Stomach (tissue), 9 donors: Measurements from ENCODE around the gene TRAF3IP1. TPM values are rescaled to one million over a fixed set of nuclear protein-coding genes. Genes with fewer than 3 reads are reported as not detected.
"Not testable (repeated sequence)": the region's sequence is repeated elsewhere in the genome, so short reads cannot be mapped to it uniquely, and the experiment has no call there.

Experiments
- DNase-seq, 2 donors: peaks; one replicate each; pipeline versions ENCODE4 v3.0.0 to v3.0.0-alpha.2; 2013 to 2019
- H3K27ac ChIP-seq, 5 donors: fragments of 200-600 bp in 4 of 5; sonication (generic) in 4 of 5; one replicate each; pipeline ENCODE4 v1.5.1; 2013 to 2019; ENCODE audit warnings: mild to moderate bottlenecking in 1 of 5, moderate library complexity in 1 of 5
- H3K27me3 ChIP-seq, 3 donors: fragments of 200-600 bp; sonication (generic); one replicate each; pipeline ENCODE4 v1.5.1; 2017 to 2019; ENCODE audit warnings: mixed run types in 1 of 3
- H3K36me3 ChIP-seq, 4 donors: fragments of 200-600 bp; sonication (generic); 1 replicate in 3 of 4; 2 replicates in 1 of 4; pipeline ENCODE4 v1.5.1; 2016 to 2019
- H3K4me1 ChIP-seq, 4 donors: fragments of 200-600 bp; sonication (generic); one replicate each; pipeline ENCODE4 v1.5.1; 2016 to 2019
- H3K4me3 ChIP-seq, 4 donors: fragments of 200-600 bp; sonication (generic) in 3 of 4; one replicate each; pipeline ENCODE4 v1.5.1; 2016 to 2019; ENCODE audit warnings: mild to moderate bottlenecking in 1 of 4
- H3K9me3 ChIP-seq, 4 donors: fragments of 200-600 bp; sonication (generic); one replicate each; pipeline ENCODE4 v1.5.1; 2016 to 2019
- EP300 ChIP-seq: sonication (generic); formaldehyde crosslinking; IDR thresholded peaks from one replicate; pipeline ENCODE4 v1.6.1; 2017; ENCODE audit warnings: antibody characterized with exemption
- POLR2A ChIP-seq, 4 donors: fragments of 450-650 bp; IDR thresholded peaks; one replicate each; pipeline ENCODE4 v1.6.1; 2016; ENCODE audit warnings: antibody characterized with exemption in 4 of 4, control low read depth in 2 of 4, mild to moderate bottlenecking in 1 of 4, moderate library complexity in 1 of 4
- POLR2AphosphoS5 ChIP-seq, 3 donors: sonication (generic); formaldehyde crosslinking; IDR thresholded peaks; one replicate each; pipeline ENCODE4 v1.6.1; 2016; ENCODE audit warnings: antibody characterized with exemption in 3 of 3
- WGBS, 5 donors: extraction: QIAGEN DNeasy Blood & Tissue Kit in 3 of 5; methylation state at CpG; one replicate each; pipeline versions ENCODE4 v1.1.5 to v1.1.7; 2013 to 2018; 5-methylcytosine and 5-hydroxymethylcytosine counted together
- intact Hi-C: fragments of 100-400 bp; cut with DNase I; formaldehyde crosslinking; loops from one replicate; pipeline ENCODE4 v1.15.1; 2023; ENCODE audit warnings: low total_unique reads
- polyA plus RNA-seq, 3 donors: library from polyadenylated mRNA; stranded (reverse); fragments of 200-250 nt; gene quantifications; one replicate each; pipeline ENCODE4 v1.2.3, GENCODE V29; 2013
- total RNA-seq, 5 donors: library from RNA; depleted of rRNA; stranded (reverse); fragments of >200 nt; gene quantifications; one replicate each; pipeline versions ENCODE4 v1.1.0 to v1.2.3, GENCODE V29; 2014 to 2016
- TF ChIP-seq, protein P1 (sequence below), 7 experiments: fragments of 450-650 bp in 4 of 7; fragments of 200-600 bp in 3 of 7; sonication (generic) in 3 of 7; IDR thresholded peaks; one replicate each; pipeline ENCODE4 v1.5.1; 2016 to 2019; ENCODE audit warnings: antibody characterized with exemption in 7 of 7, control low read depth in 2 of 7, mild to moderate bottlenecking in 1 of 7
- donor health status: healthy with polysubstance abuse.
- donor health status: Bipolar disorder and iron deficiency.
- donor health status: healthy.

TRAF3IP1 gene
- total and polyA plus RNA-seq, 8 donors: 0.58 to 21.1 (median 10.8) TPM

DNA sequence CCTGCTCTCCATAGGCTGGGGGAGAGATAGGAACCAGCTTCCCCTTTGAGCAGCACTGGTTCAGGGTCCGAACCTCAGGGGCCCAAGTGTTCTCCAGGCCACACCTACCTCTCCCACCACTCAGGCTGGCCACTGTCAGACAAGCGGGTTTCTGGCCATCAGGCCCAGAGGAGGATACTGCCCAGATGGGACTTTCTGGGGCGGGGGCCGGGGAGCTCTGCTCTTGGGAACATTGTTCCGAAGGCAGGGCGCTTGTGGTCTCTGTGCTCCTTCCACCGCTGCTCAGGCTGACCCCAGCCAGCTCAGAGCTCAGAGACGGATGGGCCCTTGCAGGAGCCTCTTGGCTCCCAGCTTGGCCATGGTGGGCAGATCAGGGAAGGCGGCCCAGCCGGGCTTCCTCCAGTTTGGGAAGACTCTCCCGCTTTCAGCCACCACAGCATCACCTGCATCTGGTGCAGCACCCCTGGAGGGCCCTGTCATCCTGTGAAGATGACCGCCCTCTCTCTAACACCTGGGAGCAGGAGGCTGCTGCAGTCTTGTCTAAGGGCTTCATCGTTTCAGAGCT, 5.2 kb upstream of the TRAF3IP1 start:
- DNase-seq: no peak
- no peak for TF ChIP-seq POLR2A (IDR thresholded peaks at IDR 0.05)
- TF ChIP-seq EP300: no peak
- TF ChIP-seq, protein P1, sequence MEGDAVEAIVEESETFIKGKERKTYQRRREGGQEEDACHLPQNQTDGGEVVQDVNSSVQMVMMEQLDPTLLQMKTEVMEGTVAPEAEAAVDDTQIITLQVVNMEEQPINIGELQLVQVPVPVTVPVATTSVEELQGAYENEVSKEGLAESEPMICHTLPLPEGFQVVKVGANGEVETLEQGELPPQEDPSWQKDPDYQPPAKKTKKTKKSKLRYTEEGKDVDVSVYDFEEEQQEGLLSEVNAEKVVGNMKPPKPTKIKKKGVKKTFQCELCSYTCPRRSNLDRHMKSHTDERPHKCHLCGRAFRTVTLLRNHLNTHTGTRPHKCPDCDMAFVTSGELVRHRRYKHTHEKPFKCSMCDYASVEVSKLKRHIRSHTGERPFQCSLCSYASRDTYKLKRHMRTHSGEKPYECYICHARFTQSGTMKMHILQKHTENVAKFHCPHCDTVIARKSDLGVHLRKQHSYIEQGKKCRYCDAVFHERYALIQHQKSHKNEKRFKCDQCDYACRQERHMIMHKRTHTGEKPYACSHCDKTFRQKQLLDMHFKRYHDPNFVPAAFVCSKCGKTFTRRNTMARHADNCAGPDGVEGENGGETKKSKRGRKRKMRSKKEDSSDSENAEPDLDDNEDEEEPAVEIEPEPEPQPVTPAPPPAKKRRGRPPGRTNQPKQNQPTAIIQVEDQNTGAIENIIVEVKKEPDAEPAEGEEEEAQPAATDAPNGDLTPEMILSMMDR (IDR thresholded peaks at IDR 0.05): no peak
- TF ChIP-seq POLR2AphosphoS5 (IDR thresholded peaks at IDR 0.05): no peak
- Histone ChIP-seq H3K36me3 (no peaks in the 10 kb centered on the region), H3K27ac (no peak overlapping the region), H3K9me3 (no peaks in the 10 kb centered on the region), H3K27me3 (peaks cover 0 to 4% (median 0%) of the 10 kb centered on the region in 3 donors), H3K4me3 (no peak overlapping the region), H3K4me1 (peaks cover 7 to 10% (median 8%) of the 10 kb centered on the region in 4 donors)
- WGBS, 5 donors: 93 to 98% (median 96%) methylated on average over 7 to 13 of the region's 13 CpGs
- intact Hi-C loops: no loop called here

DNA sequence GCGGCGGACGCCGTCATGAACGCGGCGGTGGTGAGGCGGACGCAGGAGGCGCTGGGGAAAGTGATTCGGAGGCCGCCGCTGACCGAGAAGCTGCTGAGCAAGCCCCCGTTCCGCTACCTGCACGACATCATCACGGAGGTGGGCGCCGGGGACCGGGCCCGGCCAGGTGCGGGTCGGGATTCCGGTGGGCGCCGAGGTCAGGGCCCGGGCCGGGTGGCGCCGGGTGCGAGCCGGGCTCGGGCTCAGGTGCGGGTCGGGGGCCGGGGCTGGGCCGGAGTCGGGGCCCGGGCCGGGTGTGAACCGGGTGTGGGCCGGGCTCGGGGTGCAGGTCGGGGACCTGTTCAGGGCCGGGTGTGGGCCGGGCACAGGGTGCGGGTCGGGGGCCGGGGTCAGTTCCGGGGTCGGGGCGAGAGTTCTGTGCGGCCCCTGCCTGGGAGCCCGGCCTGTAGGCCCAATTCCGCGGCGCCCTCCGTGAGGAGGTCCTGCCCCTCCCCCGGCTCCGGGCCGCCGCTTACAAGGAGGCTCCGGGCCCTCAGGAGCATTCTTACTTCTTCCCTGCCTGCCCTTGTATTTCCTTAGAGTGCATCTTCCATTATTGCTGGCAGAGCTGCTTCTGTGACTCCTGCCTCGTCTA, 447 bp downstream of the TRAF3IP1 start:
- DNase-seq: peak in 1 of 2 donors; percentile 34
- Histone ChIP-seq H3K4me3 (peak overlapping the region; percentile 84 to 96 (median 88)), H3K36me3 (peaks cover 2 to 31% (median 11%) of the 10 kb centered on the region in 4 donors), H3K9me3 (no peaks in the 10 kb centered on the region), H3K4me1 (peaks cover 17 to 26% (median 22%) of the 10 kb centered on the region in 4 donors), H3K27ac (peak overlapping the region; percentile 47 to 83 (median 50)), H3K27me3 (no peaks in the 10 kb centered on the region)
- WGBS, 5 donors: 0 to 2% (median 1%) methylated on average over 3 to 65 of the region's 65 CpGs
- intact Hi-C loops: no loop called here
- TF ChIP-seq, protein P1 (IDR thresholded peaks at IDR 0.05): no peak
- TF ChIP-seq POLR2A (IDR thresholded peaks at IDR 0.05) (no peak), EP300 (no peak), POLR2AphosphoS5 (IDR thresholded peaks at IDR 0.05) (no peak)

DNA sequence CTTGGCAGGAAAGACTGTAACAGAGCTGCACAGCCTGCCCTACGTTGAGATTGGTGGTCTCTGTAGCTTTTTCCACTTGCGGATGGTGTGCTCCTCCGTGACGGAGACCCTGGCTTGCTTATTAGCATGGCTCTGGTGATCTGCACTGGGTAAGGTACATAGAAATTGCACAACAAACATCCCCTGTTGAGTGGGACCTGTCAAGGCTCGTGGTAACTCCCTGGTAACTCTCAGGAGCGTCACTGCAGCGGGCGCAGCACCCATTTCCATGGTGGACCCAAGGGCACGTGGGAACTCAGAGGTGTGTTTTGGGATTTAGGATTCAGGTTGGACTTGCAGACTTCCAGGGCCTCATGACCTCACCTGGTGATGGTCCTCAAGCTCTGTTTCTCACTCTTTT, 1.1 kb downstream of the TRAF3IP1 start:
- H3K4me3 ChIP-seq: peak overlapping the region; percentile 84 to 96 (median 88)
- peak overlapping the region in 1 of 5 donors; percentile 83 for H3K27ac ChIP-seq
- TF ChIP-seq POLR2AphosphoS5 (IDR thresholded peaks at IDR 0.05): no peak
- TF ChIP-seq, protein P1 (IDR thresholded peaks at IDR 0.05): no peak

DNA sequence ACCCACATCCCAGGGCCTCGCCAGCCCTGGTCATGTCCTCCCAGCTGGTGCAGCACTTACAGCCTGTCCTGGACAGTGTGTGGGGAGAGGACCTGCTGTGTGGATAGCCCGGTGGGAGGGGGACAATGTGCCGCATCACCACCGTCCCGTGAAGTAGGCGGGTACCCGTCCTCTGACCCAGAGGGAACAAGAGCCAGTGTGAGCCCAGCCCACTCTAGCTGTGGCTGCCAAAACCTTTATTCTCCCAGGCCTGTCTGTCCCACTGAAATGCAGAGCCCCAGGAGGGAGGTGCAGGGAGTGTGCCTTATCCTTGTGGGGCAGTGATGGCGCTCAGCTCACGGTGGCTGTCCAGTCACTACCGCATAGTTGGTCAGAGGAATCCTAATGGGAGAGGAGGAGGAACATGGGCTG, 1.7 kb downstream of the TRAF3IP1 start:
- peaks cover 17 to 26% (median 22%) of the 10 kb centered on the region in 4 donors for H3K4me1 ChIP-seq
- H3K27me3 ChIP-seq: no peaks in the 10 kb centered on the region
- peaks cover 12 to 44% (median 22%) of the 10 kb centered on the region in 4 donors for H3K36me3 ChIP-seq
- TF ChIP-seq EP300 (no peak), POLR2AphosphoS5 (IDR thresholded peaks at IDR 0.05) (no peak), POLR2A (IDR thresholded peaks at IDR 0.05) (no peak)
- TF ChIP-seq, protein P1 (IDR thresholded peaks at IDR 0.05): no peak
- DNase-seq: peak in 1 of 2 donors; percentile 9
- 77 to 94% (median 89%) methylated on average over 4 to 10 of the region's 10 CpGs for WGBS, 5 donors
- no peak overlapping the region for H3K27ac ChIP-seq
- intact Hi-C loops: no loop called here
- no peaks in the 10 kb centered on the region for H3K9me3 ChIP-seq
- H3K4me3 ChIP-seq: peak overlapping the region in 2 of 4 donors; percentile 85 to 96

More for the DNA sequence above, 1.1 kb downstream of the TRAF3IP1 start:
- intact Hi-C loops: no loop called here
- Histone ChIP-seq H3K36me3 (peaks cover 7 to 38% (median 18%) of the 10 kb centered on the region in 4 donors), H3K4me1 (peaks cover 17 to 26% (median 22%) of the 10 kb centered on the region in 4 donors), H3K9me3 (no peaks in the 10 kb centered on the region), H3K27me3 (no peaks in the 10 kb centered on the region)
- WGBS, 5 donors: 55 to 74% (median 63%) methylated on average over 9 of the region's 9 CpGs
- no peak for DNase-seq

DNA sequence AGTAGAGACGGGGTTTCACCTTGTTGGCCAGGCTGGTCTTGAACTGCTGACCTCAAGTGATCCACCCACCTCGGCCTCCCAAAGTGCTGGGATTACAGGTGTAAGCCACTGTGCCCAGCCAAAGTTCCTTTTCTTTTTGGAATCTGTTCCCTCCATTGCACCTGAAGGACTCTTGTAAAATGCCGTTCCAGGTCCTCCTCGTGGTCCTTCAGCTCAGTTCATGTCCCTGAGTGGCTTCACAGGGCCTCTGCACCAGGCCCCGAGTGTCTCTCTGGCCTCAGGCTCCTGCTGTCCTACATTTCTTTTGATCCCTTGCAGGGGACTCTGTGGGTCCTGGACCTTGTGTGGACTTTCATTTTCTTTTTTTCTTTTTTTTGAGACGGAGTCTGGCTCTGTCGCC, 3.9 kb downstream of the TRAF3IP1 start:
- H3K27ac ChIP-seq, H3K4me3 ChIP-seq, DNase-seq, intact Hi-C loops, H3K27me3 ChIP-seq, H3K9me3 ChIP-seq: not testable (repeated sequence)
- Histone ChIP-seq H3K36me3 (peaks cover 20 to 64% (median 43%) of the 10 kb centered on the region in 4 donors), H3K4me1 (peaks cover 17 to 24% (median 22%) of the 10 kb centered on the region in 4 donors)
- WGBS, 5 donors: 93 to 97% (median 94%) methylated on average over 7 of the region's 7 CpGs
